SK-N-SH treated with all-trans-retinoic acid at 6 μM for 48 hours (cell line): ENCODE measurements around the gene WFIKKN2.
"Not testable (repeated sequence)": the region's sequence is repeated elsewhere in the genome, so short reads cannot be mapped to it uniquely, and the experiment has no call there.

Experiments
- ATAC-seq: fragments of 200-7000 bp; cut with Tn5 transposase; 3 replicates; pipeline ENCODE4 v1.9.1; 2020; ENCODE audit warnings: mild to moderate bottlenecking, moderate library complexity
- ARNTL ChIP-seq: fragments of 450-650 bp; formaldehyde crosslinking; IDR thresholded peaks from 2 replicates; pipeline ENCODE4 v1.5.0; 2020; ENCODE audit warnings: low read depth, mild to moderate bottlenecking, moderate library complexity, borderline replicate concordance
- BACH2 ChIP-seq: fragments of 250-450 bp; sonication (Bioruptor Pico); IDR thresholded peaks from 2 replicates; pipeline ENCODE4 v1.9.0; 2021; ENCODE audit warnings: mild to moderate bottlenecking, borderline replicate concordance
- CREB5 ChIP-seq: fragments of 250-450 bp; sonication (Bioruptor Pico); IDR thresholded peaks from 2 replicates; pipeline ENCODE4 v1.5.1; 2020; ENCODE audit warnings: low read depth, mild to moderate bottlenecking, moderate library complexity
- CSRNP3 ChIP-seq: fragments of 250-450 bp; sonication (Bioruptor Pico); IDR thresholded peaks from 2 replicates; pipeline ENCODE4 v1.5.1; 2021; ENCODE audit warnings: mild to moderate bottlenecking, moderate library complexity
- ESRRG ChIP-seq: fragments of 250-450 bp; sonication (Bioruptor Pico); IDR thresholded peaks from 2 replicates; pipeline ENCODE4 v1.6.1; 2021; ENCODE audit warnings: mild to moderate bottlenecking
- GLIS3 ChIP-seq: fragments of 250-450 bp; sonication (Bioruptor Pico); IDR thresholded peaks from 2 replicates; pipeline ENCODE4 v1.5.0; 2020; ENCODE audit warnings: mild to moderate bottlenecking, moderate library complexity
- ISL1 ChIP-seq: fragments of 250-450 bp; sonication (Bioruptor Pico); IDR thresholded peaks from 2 replicates; pipeline ENCODE4 v2.1.2; 2022; ENCODE audit warnings: mild to moderate bottlenecking, moderate library complexity
- OSR1 ChIP-seq: fragments of 250-450 bp; sonication (Bioruptor Pico); IDR thresholded peaks from 2 replicates; pipeline ENCODE4 v1.8.0; 2022; ENCODE audit warnings: moderate library complexity, mild to moderate bottlenecking, inconsistent platforms
- PATZ1 ChIP-seq: fragments of 250-450 bp; sonication (Bioruptor Pico); IDR thresholded peaks from 2 replicates; pipeline ENCODE4 v1.8.0; 2020; ENCODE audit warnings: mild to moderate bottlenecking, moderate library complexity, borderline replicate concordance
- POU6F1 ChIP-seq: fragments of 250-450 bp; sonication (Bioruptor Pico); IDR thresholded peaks from 2 replicates; pipeline ENCODE4 v1.8.0; 2021; ENCODE audit warnings: low read depth, mild to moderate bottlenecking, moderate library complexity, borderline replicate concordance
- PPARA ChIP-seq: fragments of 250-450 bp; sonication (Bioruptor Pico); IDR thresholded peaks from 2 replicates; pipeline ENCODE4 v1.5.0; 2020; ENCODE audit warnings: mild to moderate bottlenecking, borderline replicate concordance
- RARB ChIP-seq: fragments of 250-450 bp; sonication (Bioruptor Pico); IDR thresholded peaks from 2 replicates; pipeline ENCODE4 v1.8.0; 2021; ENCODE audit warnings: mild to moderate bottlenecking, moderate library complexity
- SNAI2 ChIP-seq: fragments of 250-450 bp; sonication (Bioruptor Pico); IDR thresholded peaks from 2 replicates; pipeline ENCODE4 v1.5.0; 2020; ENCODE audit warnings: mild to moderate bottlenecking, moderate library complexity
- TCF4 ChIP-seq: fragments of 250-450 bp; sonication (Bioruptor Pico); IDR thresholded peaks from 2 replicates; pipeline ENCODE4 v1.8.0; 2021; ENCODE audit warnings: mild to moderate bottlenecking, moderate library complexity, borderline replicate concordance
- TSHZ2 ChIP-seq: fragments of 250-450 bp; sonication (Bioruptor Pico); IDR thresholded peaks from 2 replicates; pipeline ENCODE4 v1.5.0; 2020; ENCODE audit warnings: mild to moderate bottlenecking, moderate library complexity
- ZC3H10 ChIP-seq: fragments of 250-450 bp; sonication (Bioruptor Pico); IDR thresholded peaks from 2 replicates; pipeline ENCODE4 v1.5.1; 2021; ENCODE audit warnings: mild to moderate bottlenecking, moderate library complexity
- ZNF565 ChIP-seq: fragments of 450-650 bp; formaldehyde crosslinking; conservative IDR thresholded peaks from 2 replicates; pipeline ENCODE4 v1.5.0; 2020; ENCODE audit warnings: low read depth, mild to moderate bottlenecking, moderate library complexity
- ZNF8 ChIP-seq: fragments of 450-650 bp; formaldehyde crosslinking; IDR thresholded peaks from 2 replicates; pipeline ENCODE4 v1.5.0; 2020; ENCODE audit warnings: mild to moderate bottlenecking, moderate library complexity

The WFIKKN2 gene

GRCh38 chr17:50858486-50859225 lies 23.3 kb downstream of the WFIKKN2 start:
- TF ChIP-seq BACH2 (CRISPR knock-in tag) (no peak), OSR1 (CRISPR knock-in tag) (no peak), RARB (no peak), ZNF565 (no peak), SNAI2 (CRISPR knock-in tag) (no peak), ISL1 (no peak), ZNF8 (CRISPR knock-in tag) (no peak), CREB5 (CRISPR knock-in tag) (no peak), PATZ1 (CRISPR knock-in tag) (no peak), ESRRG (CRISPR knock-in tag) (no peak), POU6F1 (CRISPR knock-in tag) (no peak), ARNTL (no peak), TSHZ2 (CRISPR knock-in tag) (no peak), PPARA (CRISPR knock-in tag) (no peak), CSRNP3 (no peak)
- no peak for ATAC-seq

GRCh38 chr17:50859727-50860126 lies 24.3 kb downstream of the WFIKKN2 start:
- ATAC-seq, result not testable (repeated sequence)

- no peak for ATAC-seq
- TF ChIP-seq TCF4 (CRISPR knock-in tag) (no peak), GLIS3 (no peak), SNAI2 (CRISPR knock-in tag) (no peak), PATZ1 (CRISPR knock-in tag) (no peak), ZC3H10 (CRISPR knock-in tag) (no peak), ZNF565 (no peak), ISL1 (no peak), TSHZ2 (CRISPR knock-in tag) (no peak), CSRNP3 (no peak), ZNF8 (CRISPR knock-in tag) (no peak), POU6F1 (CRISPR knock-in tag) (no peak)
Observed at GRCh38 chr17:50861334-50861676, 25.9 kb downstream of the WFIKKN2 start.
